ENCODE results near the gene PEX11G.

DNA sequence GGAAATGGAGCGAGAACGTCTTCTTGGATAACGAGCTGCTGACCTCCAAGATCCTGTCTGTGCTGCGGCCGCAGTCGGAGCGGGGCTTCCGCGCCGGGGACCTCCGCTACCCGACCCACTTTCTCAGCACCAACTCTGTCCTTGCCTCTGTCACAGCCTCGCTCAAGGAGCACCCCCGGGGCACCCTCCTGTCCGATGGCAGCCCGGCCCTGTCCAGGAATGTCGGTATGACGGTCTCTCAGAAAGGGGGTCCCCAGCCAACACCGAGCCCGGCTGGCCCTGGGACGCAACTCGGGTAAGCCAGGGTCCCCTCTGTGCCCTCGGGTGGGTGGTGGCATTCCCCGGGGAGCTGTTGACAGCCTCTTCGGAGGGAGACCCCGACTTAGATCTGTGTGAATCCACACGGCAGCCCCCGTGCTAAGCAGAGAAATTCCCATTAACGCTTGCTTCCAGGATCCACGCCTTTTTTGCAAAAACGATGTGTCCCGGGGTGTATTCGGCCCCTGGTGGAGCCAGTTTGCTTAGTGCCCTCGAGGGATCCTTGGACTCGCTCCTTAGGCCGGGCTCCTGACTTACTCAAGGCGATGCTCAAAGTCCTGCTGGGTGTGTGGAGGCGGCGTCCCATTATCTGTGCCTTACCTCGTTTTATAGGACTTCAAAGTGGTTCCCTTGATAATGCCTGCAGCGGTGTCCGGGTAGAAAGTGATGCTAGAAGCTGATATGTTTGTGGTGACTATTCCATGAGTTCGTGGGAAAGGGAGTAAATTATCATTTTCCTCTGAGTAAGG, 48.5 kb downstream of the PEX11G start:
- TF ChIP-seq CTCF (IDR thresholded peaks at IDR 0.05; ENCODE audit: low read length) (no peak), EZH2 (IDR thresholded peaks at IDR 0.05; ENCODE audit: borderline replicate concordance, low read length) (no peak)

Data from OCI-LY1 (cell line).